AG09319 (cell line): ENCODE results near the gene OR52D1.

Source experiments
- DNase-seq: peaks from one replicate; pipeline ENCODE4 v3.0.0-alpha.2; 2010; ENCODE audit warnings: low read depth; ENCODE audit errors: extremely low read depth
- TF ChIP-seq, protein P1 (sequence below): IDR thresholded peaks from 2 replicates; pipeline ENCODE4 v1.5.1; 2011; ENCODE audit warnings: low read depth, mild to moderate bottlenecking, inconsistent platforms, low read length, moderate library complexity

OR52D1 gene

DNA sequence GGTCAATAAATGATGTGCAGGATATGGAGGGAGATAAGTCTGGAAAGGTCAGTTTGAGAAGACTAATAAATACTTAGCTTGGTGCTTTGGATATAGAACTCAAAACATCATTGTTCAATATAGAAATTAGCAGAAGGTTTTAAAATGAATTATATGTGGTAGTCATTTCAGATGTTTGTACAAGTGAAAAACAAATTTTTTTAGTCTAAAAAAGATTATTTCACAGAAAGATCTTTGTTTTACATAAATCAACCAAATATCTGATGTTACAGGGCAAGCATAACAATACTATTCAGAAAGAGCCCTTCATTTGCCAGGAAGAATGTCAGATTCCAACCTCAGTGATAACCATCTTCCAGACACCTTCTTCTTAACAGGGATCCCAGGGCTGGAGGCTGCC is at the start of gene OR52D1:
TSS of gene OR52D1 (plus strand) at position 301 of the 400 bp plus-strand sequence. CDS start at position 323, 22 bp downstream.
- TF ChIP-seq, protein P1, sequence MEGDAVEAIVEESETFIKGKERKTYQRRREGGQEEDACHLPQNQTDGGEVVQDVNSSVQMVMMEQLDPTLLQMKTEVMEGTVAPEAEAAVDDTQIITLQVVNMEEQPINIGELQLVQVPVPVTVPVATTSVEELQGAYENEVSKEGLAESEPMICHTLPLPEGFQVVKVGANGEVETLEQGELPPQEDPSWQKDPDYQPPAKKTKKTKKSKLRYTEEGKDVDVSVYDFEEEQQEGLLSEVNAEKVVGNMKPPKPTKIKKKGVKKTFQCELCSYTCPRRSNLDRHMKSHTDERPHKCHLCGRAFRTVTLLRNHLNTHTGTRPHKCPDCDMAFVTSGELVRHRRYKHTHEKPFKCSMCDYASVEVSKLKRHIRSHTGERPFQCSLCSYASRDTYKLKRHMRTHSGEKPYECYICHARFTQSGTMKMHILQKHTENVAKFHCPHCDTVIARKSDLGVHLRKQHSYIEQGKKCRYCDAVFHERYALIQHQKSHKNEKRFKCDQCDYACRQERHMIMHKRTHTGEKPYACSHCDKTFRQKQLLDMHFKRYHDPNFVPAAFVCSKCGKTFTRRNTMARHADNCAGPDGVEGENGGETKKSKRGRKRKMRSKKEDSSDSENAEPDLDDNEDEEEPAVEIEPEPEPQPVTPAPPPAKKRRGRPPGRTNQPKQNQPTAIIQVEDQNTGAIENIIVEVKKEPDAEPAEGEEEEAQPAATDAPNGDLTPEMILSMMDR = no peak
- DNase-seq = no peak

DNA sequence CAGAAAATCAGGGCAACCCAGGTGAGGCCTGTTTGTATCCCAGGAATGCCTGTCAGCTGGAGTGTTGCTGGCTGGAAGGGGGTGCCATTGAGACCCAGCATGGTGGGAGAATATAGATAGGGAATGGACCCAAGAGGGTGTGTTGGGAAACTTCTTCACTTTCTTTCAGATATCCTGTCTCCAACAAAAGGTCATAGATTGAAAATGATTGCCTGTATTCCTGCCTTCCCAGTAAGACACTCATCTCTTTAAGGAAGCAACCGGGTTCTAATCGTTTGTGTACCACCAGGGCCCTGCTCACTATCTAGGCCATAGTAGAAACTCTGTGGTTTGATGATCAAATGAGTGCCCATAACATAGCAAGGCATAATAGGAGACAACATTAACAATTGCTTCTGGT is 47.1 kb upstream of the OR52D1 start, which contains the start of gene OR51I1:
TSS of gene OR51I1 (minus strand) at position 101 of the 400 bp plus-strand sequence. CDS start at position 101, 0 bp downstream.
- TF ChIP-seq, protein P1 = no peak
- no peak for DNase-seq

DNA sequence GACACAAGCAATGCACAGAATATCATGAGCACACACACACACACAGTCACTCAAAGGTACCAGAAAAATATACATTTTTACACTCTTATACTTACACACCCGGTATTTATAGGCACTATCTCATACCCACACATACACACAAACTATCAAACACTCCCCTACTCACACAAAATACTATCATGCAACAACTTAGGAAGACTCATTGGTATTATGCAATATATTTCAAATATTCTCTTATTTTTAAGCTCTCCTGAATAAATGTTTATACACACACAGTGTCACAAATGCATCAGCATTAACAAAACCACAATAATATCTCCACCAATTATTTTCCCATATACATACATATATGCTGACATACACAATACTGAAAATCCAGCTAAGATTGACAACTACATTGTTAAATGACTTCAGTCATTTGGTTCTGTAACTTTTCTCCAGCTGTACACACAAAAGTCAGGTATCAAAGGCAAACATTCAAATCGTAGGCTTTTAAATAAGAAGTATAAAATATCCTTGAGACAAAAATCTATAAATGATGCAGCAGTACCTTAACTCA is 44.6 kb upstream of the OR52D1 start:
- no peak for DNase-seq
- TF ChIP-seq, protein P1 = no peak

DNA sequence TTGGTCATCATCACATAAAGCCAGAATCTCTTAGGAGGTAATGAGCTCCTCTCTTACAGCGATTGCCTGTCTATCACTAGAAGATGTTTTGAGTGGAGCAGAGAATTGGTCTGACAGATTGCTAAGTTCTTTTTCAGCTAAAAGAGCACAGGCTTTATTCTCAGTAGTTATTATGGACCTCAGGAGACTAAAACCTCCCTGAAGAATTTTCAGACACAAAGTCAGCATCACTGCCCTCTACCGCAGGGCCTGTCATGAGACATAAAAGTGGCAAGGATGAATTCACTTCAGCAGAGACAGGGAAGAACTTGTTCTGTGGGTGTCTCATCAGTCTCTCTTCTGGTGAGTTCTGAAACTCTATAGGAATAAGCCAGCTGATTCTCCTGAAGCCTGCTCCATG is 39.5 kb upstream of the OR52D1 start, which contains the start of gene OR51I2:
TSS of gene OR51I2 (plus strand) at position 301 of the 400 bp plus-strand sequence. CDS start 4,166 bp downstream, outside the sequence.
- DNase-seq = no peak
- TF ChIP-seq, protein P1 = no peak

DNA sequence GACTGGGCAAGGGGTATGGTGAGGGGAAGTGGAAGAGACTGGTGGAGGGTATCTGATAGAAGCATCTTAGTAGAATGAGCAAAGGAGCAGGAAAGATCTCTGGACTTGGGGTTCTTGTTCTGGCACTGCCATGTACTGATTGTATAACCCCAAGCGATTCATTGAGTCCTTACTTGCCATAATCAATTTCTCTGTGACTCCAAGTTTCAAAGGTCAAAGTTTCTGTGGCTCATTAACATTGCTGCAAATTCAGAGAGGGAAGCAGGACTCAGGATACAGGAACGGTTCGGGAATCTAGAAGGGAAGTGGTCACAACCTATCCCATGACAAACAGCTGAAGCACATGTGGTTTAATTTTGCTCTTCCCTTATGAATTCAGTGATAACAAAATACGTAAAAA is 39.1 kb upstream of the OR52D1 start:
- TF ChIP-seq, protein P1 = no peak
- DNase-seq = no peak

DNA sequence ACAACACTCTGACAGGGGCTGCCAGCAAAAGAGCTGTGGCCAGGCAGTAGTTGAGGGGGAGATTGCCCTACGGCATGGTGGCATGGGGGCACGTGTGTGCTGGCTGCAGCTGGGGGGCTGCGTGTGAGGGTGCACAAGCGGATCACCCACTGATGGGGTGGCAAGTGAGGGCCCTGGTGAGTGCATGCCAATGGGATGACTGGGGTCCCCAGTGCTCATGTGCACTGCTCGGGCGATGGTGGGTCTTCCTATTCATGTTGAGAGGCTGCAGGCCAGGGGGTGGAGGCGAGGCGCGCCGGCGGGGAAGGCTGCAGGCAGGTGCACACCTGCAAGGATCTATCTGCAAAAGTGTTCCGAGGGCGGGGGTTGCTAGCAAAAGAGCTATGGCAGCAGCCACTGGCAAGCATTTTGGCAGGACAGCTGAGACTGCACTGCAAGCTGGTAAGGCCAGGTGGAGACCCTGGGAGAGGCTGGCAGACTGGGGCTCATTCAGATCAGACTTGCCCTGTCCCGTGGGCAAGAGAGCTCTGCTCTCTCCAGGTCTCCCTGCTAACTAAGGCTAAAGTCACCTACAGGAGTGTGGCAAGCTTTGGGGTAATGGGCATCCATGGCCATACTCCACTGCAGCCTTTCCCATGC is 27.4 kb upstream of the OR52D1 start:
- no peak for DNase-seq

DNA sequence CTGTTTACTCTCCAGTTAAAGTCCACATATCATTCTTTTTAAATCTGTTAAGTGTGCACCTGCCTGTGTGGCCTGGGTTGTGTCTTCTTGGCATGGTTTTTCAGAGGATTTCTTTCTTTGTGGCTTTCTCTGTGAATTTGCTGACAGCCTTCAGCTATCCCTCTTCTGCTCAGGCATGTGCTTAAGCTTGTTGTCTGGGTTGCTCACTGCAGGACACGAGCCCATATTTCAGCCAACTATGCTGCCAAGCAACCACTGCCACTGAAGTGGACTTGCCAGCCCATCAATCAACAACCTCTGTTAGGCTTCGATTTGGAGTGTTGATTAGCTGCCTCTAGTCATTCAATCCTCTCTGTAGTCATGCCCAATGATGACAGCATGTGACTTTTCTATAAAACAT is 21.0 kb upstream of the OR52D1 start:
- TF ChIP-seq, protein P1 = no peak
- DNase-seq = no peak

More for the DNA sequence above, 27.4 kb upstream of the OR52D1 start:
- TF ChIP-seq, protein P1 = no peak
